Measurements from ENCODE around the gene PDE3B.
"Not testable (repeated sequence)": the region's sequence is repeated elsewhere in the genome, so short reads cannot be mapped to it uniquely, and the experiment has no call there.

GRCh38 chr11:14667329-14667728 is 23.7 kb downstream of the PDE3B start:
- not testable (repeated sequence) for TF ChIP-seq CTCF (conservative IDR thresholded peaks at IDR 0.05; ENCODE audit: low read depth, low read length); CHD1 (IDR thresholded peaks at IDR 0.05; ENCODE audit: low read depth, low read length)

Measured in IMR-90 (cell line).